Fibroblast of peridontal ligament (primary cell): ENCODE results near the gene ATP10B.

Source experiments
- DNase-seq: peaks from one replicate; pipeline ENCODE4 v3.0.0-alpha.2; 2010; ENCODE audit errors: extremely low read depth

The ATP10B gene

DNA sequence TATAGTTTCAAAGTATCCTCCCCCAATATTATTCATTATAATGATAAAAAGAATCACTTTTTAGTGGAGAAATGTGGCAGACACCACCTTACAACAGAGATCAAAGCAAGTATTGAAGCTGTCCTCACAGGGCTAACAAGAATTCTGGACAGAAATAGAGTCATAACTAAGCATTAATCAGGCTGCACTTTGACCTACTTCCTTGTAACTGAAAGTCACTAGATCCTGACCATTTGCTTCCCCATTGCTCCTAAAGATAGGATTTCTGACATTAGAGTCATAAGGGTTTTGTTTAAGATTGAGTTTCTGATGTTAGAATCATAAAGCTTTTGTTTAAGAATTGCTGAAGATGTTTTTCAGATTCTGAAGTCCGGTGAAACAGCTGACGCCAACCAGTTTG lies 159.7 kb downstream of the ATP10B start:
- no peak for DNase-seq

DNA sequence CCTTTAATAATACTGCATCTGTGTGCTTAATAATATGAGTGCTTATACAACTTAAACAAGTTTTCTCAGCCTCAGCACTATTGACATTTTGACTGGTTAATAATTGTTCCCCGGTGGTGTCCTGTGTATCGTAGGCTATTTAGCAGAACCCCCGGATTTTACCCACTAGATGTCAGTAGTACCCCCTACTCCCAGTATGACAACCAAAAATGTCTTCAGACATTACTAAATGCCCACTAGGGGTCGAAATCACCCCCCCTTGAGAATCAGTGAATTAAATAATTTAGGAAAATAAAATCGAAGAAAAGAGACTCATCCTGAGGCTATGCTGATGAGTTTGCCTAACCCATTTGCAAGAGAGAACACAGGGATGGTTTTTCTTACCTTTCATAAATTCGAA lies 166.3 kb downstream of the ATP10B start:
- DNase-seq: no peak

- no peak for DNase-seq
Measured at GRCh38 chr5:160685219-160685618, 166.8 kb downstream of the ATP10B start.

GRCh38 chr5:160679567-160680309 lies 172.3 kb downstream of the ATP10B start:
- no peak for DNase-seq

DNA sequence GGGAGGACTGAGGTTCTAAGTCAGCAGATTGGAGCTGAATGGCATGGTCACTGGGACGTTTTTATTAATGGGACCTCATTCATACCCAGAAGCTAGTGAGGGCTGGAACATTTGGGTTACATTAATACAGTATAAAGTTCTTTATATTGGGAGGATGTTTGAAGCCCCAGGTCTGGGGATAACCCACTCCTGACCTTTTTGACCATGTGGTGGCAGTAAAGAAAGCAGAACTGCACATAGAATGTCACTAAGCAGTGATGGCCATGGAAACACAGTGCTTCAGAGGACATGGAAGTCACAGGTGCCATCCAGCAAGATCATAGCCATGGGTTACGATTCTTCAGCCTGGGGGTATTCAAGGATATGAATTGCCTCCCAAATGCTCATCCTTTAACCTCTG lies 176.0 kb downstream of the ATP10B start:
- no peak for DNase-seq

GRCh38 chr5:160674901-160675300 lies 177.1 kb downstream of the ATP10B start:
- no peak for DNase-seq

DNA sequence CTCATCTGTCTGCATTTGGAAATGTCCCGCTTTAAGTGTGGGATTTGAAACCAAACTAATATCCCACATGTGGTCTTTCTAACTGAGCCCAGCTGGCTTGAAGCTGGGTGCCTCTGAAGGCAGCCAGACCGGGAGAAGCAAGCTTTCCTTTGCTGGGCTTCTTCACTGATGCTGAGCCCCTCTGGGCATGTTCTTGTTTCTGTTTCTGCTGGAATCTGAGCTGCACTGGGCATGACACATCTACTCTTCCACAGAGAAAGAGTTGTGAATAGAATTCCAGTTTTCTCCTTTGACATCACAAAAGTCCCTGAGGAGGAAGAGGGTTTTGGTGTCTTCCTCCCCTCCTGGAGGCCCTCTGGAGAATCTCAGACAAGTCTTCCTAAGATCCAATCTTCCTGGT lies 179.5 kb downstream of the ATP10B start:
- DNase-seq: no peak

- DNase-seq: no peak
Measured at GRCh38 chr5:160668356-160668755, 183.7 kb downstream of the ATP10B start.

GRCh38 chr5:160667160-160667559 lies 184.9 kb downstream of the ATP10B start:
- no peak for DNase-seq

DNA sequence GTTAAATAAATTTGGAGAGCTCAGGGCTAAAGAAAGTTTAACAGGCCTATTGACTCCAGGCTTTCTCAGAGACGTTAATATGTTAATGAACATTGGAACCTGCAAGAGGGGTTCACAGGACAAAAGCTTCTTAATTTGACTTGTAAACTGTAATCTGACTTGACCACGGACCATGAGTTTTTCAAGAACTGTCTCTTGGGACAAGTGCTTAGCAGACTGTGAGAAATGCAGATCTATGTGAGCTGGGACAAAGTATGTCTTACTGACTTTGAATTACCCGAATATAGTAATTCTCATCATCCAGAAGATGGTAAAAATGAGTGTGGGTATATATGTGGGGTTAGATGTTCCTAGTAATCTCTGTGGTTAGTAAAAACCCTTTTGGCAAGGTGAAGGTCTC lies 186.6 kb downstream of the ATP10B start:
- DNase-seq: no peak

- DNase-seq: no peak
Measured at GRCh38 chr5:160660132-160660531, 191.9 kb downstream of the ATP10B start.

- no peak for DNase-seq
Measured at GRCh38 chr5:160657622-160658458, 194.2 kb downstream of the ATP10B start.

DNA sequence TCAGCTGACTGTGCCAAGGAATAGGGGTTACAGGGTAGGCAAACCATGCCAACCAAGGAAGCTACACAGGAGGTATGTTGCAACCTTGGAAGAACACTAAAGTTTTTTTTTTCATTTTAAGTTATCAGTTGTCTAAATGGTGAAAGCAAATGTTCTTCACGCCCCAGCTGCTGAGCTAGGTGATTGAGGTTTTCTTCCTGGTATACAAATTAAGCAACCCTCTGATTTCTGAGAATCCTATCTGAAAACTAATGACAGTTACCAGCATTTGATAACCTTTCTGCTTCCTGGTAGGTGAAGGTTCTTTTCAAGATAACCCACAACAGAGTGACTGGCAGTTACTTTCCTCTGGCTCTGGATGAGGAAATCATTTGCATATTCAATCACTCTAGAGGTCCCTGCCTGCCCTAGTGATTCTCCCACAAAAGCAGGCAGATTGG lies 194.9 kb downstream of the ATP10B start:
- DNase-seq: no peak

DNA sequence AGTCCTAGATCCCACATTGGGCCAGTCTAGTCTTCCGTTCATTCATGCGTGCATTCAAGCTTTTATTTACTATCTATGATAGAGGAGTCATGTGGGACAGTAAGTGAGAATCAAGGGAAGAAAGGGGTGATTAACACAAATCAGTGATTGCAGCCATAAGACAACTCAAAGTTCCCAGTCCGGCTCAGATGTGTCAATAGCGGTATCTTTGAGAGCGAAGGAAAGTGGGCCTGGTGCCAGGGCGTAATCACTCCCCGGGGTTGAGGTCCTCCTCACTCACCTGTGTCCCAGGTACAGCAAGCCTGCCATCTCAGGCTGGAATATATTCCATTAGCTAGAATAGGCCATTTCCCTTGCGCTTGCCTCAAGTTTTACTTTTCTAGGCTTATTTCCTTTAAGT lies 196.3 kb downstream of the ATP10B start:
- DNase-seq: no peak

GRCh38 chr5:160651692-160652645 lies 200.0 kb downstream of the ATP10B start:
- DNase-seq: no peak

GRCh38 chr5:160649304-160649703 lies 202.7 kb downstream of the ATP10B start:
- DNase-seq: no peak

GRCh38 chr5:160646033-160646432 lies 206.0 kb downstream of the ATP10B start:
- no peak for DNase-seq

DNA sequence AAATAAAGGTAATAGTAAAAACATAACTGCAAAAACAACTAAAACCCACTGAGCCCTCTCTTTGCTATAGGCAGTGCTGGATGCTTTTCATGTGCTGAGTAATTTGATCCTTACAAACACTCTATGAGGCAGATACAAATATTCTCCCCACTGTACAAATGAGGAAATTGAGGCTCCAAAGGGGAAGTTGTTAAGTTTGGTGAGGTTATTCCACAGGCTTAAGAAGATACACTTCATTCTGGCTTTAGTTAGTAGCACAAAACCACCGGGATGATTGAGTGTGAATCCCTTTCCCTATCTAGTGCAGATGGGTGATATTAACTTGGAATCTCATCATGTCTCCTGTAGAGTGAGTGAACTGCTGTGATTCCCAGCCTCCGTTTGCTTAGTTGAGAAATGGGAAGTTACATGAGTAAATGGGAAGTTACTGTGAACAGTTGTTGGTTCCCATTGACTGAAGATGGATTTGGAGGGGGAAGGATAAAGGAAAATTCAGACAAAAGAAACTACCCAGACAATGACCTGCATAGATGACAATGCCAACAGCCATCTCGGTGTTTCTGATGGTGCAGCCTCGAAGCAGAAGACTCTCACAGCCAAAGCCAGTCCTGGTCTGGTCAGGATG lies 208.3 kb downstream of the ATP10B start:
- no peak for DNase-seq

DNA sequence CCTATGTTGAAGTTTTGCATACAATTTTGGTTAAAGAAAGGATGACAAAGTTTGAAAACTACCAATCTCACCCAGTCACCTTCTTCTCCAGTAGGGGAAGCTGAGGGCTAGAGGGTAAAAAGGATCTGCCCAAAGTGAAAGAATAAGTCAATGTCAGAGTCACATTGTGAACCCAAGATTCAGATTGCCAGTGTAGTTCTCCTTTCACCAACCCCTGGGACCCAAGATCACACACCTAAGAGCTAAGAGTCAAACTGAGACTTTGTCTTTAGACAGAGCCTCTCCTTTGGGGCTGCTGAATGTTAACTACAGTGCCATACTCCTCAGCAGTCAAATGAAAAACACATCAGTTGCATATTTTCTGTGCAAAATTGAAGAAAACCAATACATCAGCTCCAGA lies 210.6 kb downstream of the ATP10B start:
- DNase-seq: no peak

- no peak for DNase-seq
Measured at GRCh38 chr5:160640406-160640805, 211.6 kb downstream of the ATP10B start.

DNA sequence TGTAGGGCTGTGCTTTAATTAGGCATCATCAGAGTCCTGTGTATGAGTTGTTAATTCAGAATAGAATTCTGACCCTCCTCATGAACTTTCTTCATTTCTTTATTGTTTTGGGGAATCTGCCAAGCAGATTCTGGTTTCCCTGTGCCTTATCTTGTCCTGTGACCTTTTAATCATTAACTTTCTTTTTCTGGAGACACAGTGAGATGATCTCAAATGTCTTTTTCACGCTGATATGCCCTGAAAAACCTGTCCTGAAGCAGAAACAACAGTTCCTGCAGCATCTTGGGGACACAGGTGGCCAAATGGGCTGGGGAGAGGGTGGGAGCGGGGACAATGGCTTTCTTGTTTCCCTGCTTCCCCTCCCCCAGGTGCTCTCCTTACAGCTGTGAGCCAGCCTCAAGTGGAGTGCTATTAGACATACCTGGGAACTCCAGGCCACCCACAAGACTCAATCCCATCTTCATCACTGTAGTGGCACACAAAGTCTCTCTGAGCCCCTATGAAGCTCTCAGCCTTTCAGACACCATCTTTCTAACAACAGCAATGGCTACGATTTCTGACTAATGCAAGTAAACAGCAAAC lies 213.8 kb downstream of the ATP10B start:
- no peak for DNase-seq
